Thoracic aorta (tissue), 2 donors: Measurements from ENCODE around the gene NPEPPS. TPM values are rescaled to one million over a fixed set of nuclear protein-coding genes. Genes with fewer than 3 reads are reported as not detected.

ENCODE experiments used
- ATAC-seq: fragments of 150-250 bp; one replicate; pipeline ENCODE4 v1.8.0; 2017; ENCODE audit warnings: low read depth; ENCODE audit not compliant: insufficient number of reproducible peaks, low FRiP score
- DNase-seq: peaks from one replicate; pipeline ENCODE4 v3.0.0-alpha.2; 2020; ENCODE audit warnings: low spot score
- H3K27ac ChIP-seq, 2 donors: fragments of 200-600 bp; sonication (generic); 1 replicate in 1 of 2; 2 replicates in 1 of 2; pipeline ENCODE4 v1.5.1; 2016; ENCODE audit warnings: mild to moderate bottlenecking in 2 of 2, moderate library complexity in 2 of 2
- H3K27me3 ChIP-seq: fragments of 200-600 bp; sonication (generic); replicated peaks from 2 replicates; pipeline ENCODE4 v1.6.0; 2016; ENCODE audit warnings: mild to moderate bottlenecking; ENCODE audit not compliant: insufficient read depth
- H3K36me3 ChIP-seq: fragments of 200-600 bp; sonication (generic); one replicate; pipeline ENCODE4 v1.5.1; 2016
- H3K4me1 ChIP-seq, 2 donors: fragments of 200-600 bp; sonication (generic); 1 replicate in 1 of 2; 2 replicates in 1 of 2; pipeline versions ENCODE4 v1.5.1 to v1.6.0; 2016; ENCODE audit warnings: low read depth in 2 of 2, mild to moderate bottlenecking in 1 of 2; ENCODE audit not compliant: control insufficient read depth in 1 of 2
- H3K4me3 ChIP-seq: fragments of 200-600 bp; sonication (generic); 2 replicates; pipeline ENCODE4 v1.5.1; 2016; ENCODE audit warnings: mild to moderate bottlenecking
- H3K9me3 ChIP-seq: fragments of 200-600 bp; sonication (generic); 2 replicates; pipeline ENCODE4 v1.5.1; 2016
- total RNA-seq, 2 donors: library from RNA; depleted of rRNA; stranded (reverse); fragments of >200 nt; gene quantifications; one replicate each; pipeline versions ENCODE4 v1.1.0 to v1.2.3, GENCODE V29; 2016
- TF ChIP-seq, protein P1 (sequence below): fragments of 200-600 bp; sonication (generic); IDR thresholded peaks from one replicate; pipeline ENCODE4 v1.5.1; 2019; ENCODE audit warnings: antibody characterized with exemption

NPEPPS gene
- total RNA-seq, 2 donors from 2014 or later = 135 to 138 TPM

DNA sequence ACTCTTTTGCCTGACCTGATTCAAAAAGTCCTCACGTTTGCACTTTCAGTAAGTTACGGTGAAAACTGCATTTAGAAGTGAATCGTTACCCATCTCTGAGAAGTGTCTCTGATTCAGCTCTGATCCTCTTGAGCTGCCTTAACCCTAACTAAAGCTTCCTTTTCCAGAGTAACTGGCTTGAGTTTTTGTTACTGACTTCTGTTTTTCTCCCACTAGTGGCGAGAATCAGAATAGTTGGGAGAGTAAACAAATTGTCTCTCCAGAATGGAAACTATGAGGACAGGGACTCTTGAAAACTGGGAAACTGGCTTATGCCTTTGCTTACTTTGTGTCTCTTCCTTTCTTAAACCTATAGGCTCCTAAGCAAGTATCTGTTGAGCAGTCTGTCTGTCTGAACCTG lies 87.5 kb downstream of the NPEPPS start:
- H3K36me3 ChIP-seq = peaks cover 21% of the 10 kb centered on the region
- H3K27ac ChIP-seq = peak overlapping the region; percentile 30 to 75
- H3K9me3 ChIP-seq = no peaks in the 10 kb centered on the region
- TF ChIP-seq, protein P1, sequence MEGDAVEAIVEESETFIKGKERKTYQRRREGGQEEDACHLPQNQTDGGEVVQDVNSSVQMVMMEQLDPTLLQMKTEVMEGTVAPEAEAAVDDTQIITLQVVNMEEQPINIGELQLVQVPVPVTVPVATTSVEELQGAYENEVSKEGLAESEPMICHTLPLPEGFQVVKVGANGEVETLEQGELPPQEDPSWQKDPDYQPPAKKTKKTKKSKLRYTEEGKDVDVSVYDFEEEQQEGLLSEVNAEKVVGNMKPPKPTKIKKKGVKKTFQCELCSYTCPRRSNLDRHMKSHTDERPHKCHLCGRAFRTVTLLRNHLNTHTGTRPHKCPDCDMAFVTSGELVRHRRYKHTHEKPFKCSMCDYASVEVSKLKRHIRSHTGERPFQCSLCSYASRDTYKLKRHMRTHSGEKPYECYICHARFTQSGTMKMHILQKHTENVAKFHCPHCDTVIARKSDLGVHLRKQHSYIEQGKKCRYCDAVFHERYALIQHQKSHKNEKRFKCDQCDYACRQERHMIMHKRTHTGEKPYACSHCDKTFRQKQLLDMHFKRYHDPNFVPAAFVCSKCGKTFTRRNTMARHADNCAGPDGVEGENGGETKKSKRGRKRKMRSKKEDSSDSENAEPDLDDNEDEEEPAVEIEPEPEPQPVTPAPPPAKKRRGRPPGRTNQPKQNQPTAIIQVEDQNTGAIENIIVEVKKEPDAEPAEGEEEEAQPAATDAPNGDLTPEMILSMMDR = no peak
- no peak for ATAC-seq
- no peak for DNase-seq
- no peak overlapping the region for H3K4me3 ChIP-seq
- H3K4me1 ChIP-seq = peaks cover 16 to 42% of the 10 kb centered on the region in 2 donors
- H3K27me3 ChIP-seq = no peaks in the 10 kb centered on the region

DNA sequence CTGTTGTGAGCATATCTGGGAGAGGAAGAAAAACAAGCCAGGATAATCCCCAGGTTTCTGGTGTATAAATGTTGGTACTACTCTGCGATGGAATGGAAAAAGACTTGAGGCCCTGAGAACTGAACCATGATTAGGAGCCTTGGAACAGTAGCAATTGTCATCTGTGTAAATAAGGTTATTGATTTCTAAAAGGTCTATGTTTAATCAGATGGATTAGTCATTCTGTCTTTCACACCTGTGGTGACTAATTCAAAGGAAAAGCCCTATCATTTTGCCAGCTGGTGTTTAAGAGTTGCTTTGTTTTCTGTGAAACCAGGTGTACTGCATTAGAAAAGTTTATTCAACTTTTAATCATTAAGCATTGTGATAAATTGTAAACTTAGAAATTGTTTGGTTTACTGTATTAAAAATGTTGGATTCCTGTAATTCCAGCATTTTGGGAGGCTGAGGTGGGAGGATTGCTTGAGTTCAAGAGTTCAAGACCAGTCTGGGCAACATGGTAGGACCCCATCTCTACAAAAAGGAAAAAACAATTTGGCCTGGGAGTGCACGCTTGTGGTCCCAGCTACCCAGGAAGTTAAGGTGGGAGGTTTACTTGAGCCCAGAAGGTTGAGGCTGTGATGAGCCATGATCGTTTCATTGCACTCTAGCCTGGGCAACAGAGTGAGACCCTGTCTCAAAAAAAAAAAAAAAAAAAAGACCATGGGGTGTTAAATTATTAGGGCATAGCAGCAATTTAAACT lies 89.8 kb downstream of the NPEPPS start:
- Histone ChIP-seq H3K4me3 (no peak overlapping the region), H3K9me3 (no peaks in the 10 kb centered on the region), H3K27me3 (no peaks in the 10 kb centered on the region), H3K36me3 (peaks cover 19% of the 10 kb centered on the region), H3K27ac (peak overlapping the region; percentile 30 to 75), H3K4me1 (peaks cover 16 to 42% of the 10 kb centered on the region in 2 donors)
- DNase-seq = no peak
- TF ChIP-seq, protein P1 = no peak
- ATAC-seq = no peak

DNA sequence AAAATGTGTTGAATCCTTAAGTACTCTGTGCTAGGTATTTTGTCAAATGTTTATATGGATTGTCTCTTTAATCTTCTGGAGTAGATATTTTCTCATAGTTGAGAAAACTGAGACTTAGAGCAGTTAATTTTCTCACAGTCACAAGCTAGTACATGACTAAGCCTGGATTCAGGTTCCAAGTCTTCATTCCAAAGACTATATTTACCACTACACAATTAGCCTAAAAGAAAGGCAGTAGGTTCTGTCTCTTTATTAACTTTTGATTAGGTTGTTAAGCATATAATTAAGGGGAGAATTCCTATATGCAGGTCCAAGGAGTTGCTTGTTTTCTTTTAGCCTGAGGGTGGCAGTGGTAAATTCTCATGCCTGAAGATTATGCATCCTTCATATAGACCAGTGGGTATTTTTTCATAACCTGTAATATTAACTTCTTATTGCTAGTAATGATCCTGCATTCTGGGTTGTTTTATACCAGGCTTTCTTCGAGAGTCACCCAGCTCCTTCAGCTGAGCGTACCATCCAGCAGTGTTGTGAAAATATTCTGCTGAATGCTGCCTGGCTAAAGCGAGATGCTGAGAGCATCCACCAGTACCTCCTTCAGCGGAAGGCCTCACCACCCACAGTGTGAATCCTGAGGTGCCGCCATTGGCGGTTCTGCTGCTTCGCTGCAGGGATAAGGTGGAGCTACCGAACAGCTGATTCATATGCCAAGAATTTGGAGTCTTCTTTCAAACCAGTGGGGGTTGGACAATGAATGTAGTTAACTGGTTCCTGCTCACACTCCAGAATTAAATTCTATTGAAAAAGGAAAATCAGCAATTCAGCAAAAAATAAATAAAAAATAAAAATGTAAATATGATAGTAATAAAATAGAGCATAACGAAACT lies 90.6 kb downstream of the NPEPPS start:
- Histone ChIP-seq H3K9me3 (no peaks in the 10 kb centered on the region), H3K27me3 (no peaks in the 10 kb centered on the region), H3K27ac (peak overlapping the region; percentile 30 to 75), H3K4me1 (peaks cover 16 to 42% of the 10 kb centered on the region in 2 donors), H3K4me3 (peak overlapping the region; percentile 33), H3K36me3 (peaks cover 19% of the 10 kb centered on the region)
- ATAC-seq (no peak), DNase-seq (no peak)
- TF ChIP-seq, protein P1 = no peak

DNA sequence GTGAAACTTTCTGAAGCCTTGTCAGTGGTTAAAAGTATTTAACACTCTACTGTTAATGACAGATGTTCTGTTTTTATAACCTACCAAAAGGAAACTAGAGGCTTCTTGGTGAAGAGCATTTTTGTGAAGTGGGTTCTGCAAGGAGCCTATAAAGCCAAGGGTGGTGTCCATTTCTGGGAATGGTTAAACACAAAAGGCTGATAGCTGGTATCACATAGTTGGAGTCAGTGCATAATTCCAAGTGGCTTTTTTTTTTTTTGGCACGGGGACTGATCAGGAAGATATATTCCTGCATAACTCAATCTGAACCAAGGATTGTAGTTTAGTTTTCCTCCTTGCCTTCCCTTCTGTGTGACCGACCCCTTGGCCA lies 91.3 kb downstream of the NPEPPS start:
- H3K9me3 ChIP-seq = no peaks in the 10 kb centered on the region
- DNase-seq (no peak), ATAC-seq (no peak)
- TF ChIP-seq, protein P1 = no peak
- H3K27me3 ChIP-seq = no peaks in the 10 kb centered on the region
- H3K27ac ChIP-seq = peak overlapping the region; percentile 48 to 75
- H3K4me1 ChIP-seq = peaks cover 16 to 42% of the 10 kb centered on the region in 2 donors
- H3K36me3 ChIP-seq = peaks cover 19% of the 10 kb centered on the region
- H3K4me3 ChIP-seq = no peak overlapping the region

DNA sequence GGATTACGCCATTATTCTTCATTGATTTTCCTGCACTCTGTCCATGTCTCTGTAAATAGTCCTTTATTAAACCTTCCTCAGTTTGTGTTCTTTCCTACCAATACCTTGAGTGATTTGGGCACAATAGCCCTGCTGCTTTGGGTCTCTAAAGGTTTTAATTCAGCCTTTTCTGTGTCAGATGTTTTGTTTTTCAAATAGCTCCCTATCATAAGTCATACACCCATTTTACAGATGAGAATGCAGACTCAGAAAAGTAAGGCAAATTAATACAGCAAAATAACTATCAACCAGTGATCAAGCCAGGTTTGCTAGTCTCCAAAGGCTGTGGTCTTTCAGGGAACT lies 93.8 kb downstream of the NPEPPS start:
- DNase-seq (no peak), ATAC-seq (no peak)
- H3K4me1 ChIP-seq = peaks cover 16 to 31% of the 10 kb centered on the region in 2 donors
- no peaks in the 10 kb centered on the region for H3K27me3 ChIP-seq
- peaks cover 6% of the 10 kb centered on the region for H3K36me3 ChIP-seq
- no peaks in the 10 kb centered on the region for H3K9me3 ChIP-seq
- TF ChIP-seq, protein P1 = no peak
- H3K4me3 ChIP-seq = no peak overlapping the region
- no peak overlapping the region for H3K27ac ChIP-seq
